ENCODE data around the gene WNT1.

WNT1 gene

DNA sequence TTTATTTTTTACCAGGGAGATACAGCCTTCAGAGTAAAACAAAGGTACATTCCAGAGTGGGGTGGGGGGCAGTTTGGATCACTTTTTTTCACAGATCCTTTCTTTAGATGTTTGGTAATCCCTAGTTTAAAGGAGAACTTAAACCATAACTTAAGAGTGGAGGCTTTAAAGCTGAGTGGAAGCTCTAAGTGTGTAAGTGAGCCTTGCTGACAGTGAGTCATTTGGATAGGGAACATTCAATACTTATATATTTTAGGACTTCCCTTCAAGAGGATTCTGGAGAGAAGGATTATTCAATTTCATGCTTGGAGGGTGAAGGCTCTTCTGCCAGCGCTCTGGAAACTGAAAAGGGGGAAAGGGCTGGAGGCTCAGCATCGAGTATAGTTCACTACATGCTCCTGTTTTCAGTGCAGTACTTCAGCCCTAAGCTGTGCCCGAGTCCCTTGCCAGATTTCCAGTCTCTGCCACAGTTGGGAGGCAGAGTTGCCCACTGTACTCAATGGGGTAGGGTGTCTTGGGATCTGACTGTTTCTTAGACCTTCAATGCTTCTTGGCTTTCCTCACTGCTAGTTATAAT is 32.1 kb downstream of the WNT1 start:
- no peak for DNase-seq

DNA sequence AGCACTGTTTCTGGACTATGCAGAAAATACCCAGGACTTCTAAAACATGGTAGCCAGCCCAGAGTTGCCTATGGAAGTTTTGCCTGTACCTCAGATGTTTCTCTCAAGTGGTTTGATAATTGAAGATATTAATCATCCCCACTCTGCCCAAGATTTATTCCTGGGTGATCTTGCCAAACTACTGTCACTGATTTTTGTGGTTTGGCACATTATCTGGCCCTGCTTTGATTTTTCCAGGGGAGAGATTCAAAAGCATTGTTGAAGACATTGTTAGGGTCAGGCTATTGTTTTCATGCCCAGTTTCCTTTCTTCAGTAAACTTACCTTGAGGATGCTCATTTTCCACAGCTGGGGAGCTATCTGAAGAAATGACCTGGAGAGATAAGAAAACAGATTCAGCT is 34.6 kb downstream of the WNT1 start:
- no peak for DNase-seq

DNA sequence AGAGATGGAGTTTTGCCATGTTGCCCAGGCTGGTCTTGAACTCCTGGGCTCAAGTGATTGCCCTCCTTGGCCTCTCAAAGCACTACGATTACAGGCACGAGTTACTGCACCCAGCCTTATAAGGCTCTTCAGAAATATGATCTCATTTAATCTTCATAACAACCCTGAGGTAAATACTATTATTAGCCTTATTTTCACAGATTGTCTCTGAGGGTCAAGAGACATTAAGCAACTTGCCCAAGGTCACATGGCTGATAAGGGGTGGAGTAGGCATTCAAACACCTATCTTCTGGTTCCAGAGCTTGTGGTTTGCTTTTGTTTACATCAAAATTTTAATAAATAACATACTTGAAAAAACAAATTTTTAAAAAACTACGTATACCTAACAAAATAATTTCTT is 35.3 kb downstream of the WNT1 start:
- DNase-seq, result no peak

DNA sequence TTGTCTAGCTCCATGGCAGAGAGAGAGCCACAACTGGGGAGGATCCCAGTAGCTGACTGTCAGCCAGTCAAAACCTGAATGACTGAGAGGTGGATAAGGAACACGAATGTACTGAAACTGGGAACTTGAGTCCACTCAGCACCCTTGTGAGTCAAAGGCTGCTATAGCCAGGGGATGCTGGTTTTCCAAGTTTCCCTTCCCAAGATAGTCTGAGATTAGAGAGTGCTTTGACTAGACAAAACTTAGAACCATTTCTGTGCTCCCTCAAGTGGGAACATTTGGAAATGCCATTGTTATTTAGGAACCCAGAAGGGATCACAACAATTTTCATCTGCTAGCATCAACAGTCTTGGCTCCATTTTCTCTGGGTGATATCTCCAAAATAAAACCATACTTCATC is 36.4 kb downstream of the WNT1 start:
- peak; percentile 4 for DNase-seq

DNA sequence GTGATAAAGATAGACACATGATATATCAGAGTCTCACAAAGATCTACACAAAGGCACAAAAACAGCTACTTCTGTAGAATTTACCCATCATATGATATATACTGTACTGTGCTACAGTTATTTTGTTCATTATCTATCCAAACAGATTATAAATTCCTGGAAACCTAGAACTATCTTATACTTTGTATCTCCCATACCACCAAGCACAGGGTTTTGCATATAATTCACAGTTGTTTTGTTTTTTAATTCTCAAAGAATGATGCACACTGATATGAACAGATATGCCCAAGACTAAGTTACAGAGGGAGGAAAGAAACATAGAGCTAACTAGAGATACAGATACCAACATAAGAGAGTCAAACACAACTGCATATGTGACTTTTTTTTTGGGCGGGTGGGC is 37.1 kb downstream of the WNT1 start:
- DNase-seq, result no peak

DNA sequence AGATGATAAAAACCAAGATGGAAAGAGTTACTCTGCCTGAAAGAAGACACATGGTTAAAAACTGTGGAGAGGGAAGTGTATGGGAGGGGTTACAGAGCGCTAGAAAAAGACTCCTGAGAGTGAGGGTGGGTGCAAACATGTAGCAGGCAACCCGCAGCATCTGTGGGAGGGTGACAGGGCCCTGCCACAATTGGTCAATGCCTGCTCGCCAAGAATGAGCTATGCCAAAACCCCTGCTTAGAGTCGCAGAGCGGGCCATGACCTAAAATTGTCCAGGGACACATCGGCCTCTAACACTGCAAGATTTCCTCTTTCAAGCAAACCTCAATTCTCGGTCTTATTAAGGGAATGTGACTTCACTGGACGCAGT is 39.8 kb downstream of the WNT1 start:
- peak; percentile 68 for DNase-seq

DNA sequence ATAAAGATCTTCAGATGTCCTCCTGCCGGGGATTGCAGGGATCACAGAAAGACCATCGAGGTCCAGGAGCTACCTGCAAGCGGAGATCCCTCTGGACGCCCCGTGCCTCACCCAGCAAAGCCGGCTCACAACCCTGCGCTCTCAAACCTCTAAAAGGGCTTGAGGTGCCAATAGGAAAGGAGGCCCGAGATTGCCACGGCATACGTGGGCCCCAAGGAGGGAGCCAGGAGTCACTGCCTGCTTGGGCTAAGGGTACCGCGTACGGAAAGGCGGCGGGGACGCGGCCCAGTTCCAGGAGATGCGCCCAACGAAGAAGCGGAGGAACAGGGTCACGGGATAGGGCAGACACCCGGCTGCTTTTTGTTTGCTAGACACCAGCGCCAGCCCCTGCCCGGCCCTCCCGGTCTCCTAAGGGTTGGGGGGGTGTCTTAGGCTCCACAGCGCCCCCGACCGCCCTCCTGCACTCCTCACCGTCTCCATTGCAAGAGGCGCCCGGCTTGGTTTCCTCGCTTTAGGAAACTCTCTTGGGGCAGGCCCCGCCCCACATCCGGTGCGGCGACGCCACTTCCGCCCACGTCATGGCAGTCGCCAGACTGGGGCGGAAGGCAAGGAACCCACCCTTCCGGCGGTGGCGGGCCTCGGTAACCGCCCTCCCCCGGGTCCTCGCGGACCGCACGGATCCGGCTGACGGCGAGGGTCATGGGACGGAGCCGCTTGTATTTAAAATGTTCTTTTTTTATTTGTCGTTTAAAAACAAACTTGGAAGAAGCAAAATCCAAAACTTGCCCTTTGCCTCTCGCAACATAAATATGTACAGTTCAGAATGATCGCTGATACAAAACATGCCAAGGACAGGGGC is 40.4 kb downstream of the WNT1 start, which contains the start of gene PRKAG1:
Gene PRKAG1, minus strand, starts transcription at position 516 of the 859 bp plus-strand sequence. Its CDS starts 36 bp downstream, at position 480.
- DNase-seq, result peak; percentile 97

DNA sequence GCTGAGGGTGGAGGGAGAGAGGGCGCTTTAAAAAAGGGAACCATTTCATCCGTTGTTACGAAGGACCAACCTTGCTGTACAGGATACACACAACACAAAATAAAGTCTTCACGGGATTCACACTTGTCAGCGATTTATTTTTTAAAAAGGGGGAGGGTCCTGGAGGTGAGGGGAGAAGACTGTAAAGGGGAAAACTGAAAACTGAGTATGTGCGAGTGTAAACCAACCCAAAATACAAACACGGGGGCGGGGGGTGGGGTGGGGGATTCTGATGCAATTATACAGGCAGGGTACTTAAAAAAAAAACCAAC is 41.0 kb downstream of the WNT1 start:
- DNase-seq, result peak; percentile 81

DNA sequence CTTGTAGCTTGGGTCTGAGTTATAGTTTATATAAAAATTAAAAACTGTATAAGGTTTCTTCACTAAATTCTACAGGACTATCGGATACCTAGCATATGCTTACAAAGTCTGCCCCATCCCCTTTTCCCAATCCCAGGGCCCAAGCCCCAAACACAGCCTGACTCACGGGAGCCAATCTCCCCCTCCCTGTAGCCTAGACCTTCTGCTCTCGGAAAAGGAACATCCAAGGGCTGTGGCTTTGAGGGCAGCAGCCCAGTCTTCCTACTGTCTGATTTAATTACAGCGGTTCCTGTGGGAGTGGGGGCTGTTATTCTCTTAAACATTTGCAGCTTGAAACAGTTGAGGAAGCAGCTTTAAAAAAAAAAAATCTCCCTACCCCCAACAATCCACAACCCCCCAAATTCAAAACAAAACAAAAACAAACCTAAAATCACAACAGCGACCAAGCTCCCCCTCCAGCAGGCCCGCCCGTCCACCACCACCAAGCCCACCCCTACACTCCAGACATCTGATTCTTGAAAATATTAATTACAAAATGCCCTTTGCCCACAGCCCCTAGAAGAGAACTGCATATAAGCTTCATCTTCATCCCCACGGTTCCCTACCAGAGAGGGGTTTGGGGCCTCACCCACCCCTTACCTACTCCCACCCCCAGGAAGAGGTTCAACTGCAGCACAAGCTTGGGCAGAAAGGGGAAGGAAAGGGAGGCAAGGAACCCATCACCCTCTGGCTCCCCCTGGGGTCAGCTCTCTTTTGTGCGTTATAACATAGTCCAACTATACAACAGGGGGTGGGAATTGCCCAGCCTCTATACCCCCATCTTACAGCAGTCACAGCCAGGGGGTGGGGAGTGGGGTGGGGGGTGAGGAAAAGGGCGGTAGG is 41.6 kb downstream of the WNT1 start:
- DNase-seq, result peak; percentile 75

DNA sequence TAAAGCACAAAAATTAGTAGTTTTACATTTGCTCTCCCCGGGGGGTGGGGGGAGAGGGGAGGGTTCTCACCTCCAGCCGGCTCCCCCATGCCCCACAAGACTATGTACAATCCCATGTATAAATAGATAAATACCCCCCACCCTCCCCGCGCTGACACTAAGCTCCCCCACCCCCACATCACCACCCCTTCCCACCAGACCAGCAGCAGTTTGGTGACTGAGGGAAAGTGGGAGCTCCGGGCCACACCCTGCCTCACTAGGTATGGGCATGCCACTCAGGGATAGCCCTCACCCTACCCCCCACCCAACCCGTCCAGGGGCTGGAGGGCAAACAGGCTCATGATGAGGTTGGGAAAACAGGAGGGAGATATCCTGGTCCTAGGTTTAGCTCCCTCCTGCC is 42.3 kb downstream of the WNT1 start:
- no peak for DNase-seq

DNA sequence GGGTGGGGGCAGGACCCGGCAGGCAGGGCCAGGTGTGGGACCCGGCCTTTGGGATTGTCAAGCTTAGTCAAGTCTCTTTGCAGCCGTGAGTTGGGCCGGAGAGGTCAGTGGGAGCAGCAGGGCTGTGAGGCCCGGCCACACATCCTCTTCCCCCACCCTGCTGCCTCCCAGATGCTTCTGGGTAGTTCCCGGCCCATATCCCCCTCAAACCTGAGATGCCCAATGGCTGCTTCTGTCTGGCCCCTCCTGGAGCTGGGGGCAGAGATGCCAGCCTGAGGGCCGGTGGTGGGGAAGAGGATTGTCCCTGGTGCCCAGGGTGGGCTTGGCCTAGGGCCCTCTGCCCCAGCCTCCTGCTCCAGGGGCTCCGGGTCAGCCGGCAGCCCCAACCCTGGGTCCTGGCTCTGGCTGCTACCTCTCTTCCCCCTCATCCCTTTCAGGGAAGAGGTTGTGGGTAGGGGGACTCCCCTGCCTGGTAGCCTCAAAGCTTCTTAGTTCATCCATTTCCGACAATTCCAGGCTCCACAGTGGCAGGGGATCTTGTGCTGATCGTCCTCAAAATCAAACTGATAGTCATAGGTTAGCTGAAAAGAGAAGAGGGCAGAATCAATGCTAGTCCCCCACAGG is 43.3 kb downstream of the WNT1 start:
- DNase-seq, result no peak

DNA sequence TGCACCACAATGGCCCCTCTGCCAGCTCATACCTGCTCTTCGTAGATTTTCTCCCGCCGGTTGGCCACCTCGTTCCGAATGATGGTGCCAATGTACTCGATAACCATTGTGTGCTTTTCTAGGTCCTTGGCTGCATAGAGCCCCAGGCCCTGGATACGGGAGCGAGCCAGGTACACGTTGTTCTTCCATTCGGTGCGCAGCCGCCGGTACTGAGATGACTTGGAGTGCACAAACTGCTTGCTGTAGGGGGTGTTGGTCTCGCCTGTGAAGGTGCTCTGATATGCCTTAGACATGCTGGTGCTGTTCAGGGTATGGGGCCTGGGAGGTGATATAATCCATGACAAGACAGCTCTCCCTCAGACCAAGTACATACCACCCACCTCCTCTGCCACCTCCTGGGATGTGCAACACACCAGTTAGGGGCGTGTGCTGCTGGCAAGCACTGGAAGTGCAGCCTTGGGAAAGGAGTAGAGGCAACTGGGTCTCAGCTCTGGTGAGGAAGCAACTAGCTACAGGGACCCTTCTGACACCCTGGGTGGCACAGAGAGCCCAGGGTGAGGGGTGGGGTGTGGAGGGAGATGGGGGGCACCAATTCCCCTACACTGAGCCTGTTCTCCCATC is 44.5 kb downstream of the WNT1 start:
- no peak for DNase-seq

DNA sequence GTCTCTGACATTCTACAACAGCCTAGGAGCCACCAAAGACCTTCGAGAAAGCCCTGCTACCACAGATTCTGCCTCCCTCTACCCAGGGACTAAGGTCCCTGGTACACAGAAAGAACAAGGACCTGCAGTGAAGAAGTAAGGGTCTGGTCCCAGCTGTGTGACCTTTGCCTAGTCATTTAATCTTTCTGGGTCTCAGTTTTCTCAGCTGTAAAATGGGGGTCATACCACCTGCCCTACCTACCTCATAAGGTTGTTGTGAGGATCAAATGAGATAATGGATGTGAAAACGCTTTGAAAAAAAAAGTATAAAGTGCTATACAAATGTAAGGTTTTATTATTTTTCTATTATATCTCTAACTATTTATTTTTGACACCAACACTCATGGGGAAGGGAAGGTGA is 45.7 kb downstream of the WNT1 start:
- DNase-seq, result no peak

DNA sequence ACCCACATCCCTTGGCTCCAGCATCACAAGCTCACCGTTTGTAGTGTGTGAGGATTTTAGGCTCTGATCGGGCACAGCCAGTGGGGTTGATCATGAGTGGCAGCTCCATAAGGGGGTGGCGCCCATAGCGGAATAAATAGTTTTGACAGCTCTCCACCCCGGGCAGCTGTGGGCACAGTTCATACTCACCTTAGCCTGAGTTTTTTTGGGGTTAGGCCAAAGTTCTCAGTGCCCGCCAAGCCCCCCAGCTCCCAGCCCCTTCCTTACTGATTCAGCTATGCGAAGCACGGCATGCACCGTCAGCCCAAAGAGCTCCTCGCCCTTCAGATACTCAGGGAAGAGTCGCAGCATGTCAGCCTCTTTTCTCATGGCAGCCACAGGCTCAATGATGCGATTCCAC is 46.4 kb downstream of the WNT1 start:
- no peak for DNase-seq

DNA sequence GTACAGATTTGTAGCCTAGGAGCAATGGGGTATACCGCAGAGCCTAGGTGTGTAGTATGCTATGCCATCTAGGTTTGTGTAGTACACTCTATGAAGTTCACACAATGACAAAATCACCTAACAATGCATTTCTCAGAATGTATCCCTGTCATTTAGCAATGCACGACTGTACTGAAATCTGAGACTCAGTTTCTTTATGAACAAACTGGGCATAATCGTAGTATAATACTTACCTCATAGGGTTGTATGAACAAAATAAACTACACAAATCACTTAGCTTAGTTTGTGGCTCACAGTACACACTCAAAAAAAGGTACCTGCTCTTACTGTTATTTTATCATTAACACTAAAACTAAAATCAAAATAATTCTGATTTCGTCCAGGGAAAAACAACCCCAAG is 47.3 kb downstream of the WNT1 start:
- DNase-seq, result no peak

DNA sequence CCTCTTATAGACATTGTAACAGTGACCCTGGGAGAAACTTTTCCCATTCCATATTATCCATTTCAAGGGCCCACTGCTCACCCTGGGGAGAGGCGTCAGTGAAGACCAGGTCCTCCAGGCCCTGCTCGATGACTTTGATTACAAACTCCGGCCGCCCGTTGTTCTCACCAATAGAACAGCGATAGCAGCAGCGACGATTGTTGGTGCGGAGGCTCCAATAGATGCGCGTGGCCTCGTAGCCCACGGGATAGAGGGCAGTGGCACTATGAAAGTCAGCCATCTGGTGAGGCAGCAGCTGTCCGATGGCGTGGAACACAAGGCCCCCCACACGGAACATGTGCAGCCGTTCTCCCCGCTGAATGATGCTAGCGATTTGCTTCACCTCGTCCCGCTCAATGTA is 48.0 kb downstream of the WNT1 start:
- DNase-seq, result no peak

DNA sequence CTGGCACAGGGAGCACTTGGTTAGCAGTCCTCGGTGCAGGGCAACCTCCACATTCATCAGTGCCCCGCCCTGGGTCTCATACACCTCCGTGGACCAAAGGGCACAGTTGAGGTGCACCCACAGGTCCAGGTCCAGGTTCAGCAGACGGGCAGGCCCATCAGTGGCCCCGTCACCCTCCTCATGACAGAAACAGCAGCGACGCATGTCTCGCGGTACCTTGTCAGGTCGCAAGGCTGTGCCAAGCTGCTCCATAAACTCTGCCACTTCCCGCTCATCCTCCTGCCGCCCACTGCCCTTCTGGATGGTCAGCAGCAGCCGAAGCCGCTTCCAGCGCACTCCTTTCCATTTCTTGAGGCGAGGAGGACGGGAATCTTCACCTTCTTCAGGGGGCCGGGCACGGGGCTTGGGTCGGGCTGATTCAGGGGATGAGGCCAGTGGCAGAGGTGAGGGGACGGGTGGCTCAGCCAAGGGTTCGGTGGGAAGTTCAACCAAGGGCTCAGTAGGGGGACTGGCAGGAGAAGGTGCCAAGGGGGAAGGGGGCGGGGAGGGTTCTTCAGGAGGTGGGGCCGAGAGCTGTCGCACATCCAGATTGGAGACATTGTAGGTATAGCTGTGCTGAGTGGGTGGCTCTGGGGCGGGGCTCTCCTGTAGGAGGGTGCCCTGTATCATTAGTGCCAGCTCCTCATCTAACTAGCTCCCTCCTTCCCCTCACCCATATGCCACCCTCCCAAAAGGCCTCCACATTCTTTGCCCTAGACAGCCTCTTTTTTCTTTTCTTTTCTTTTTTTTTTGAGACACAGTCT is 48.8 kb downstream of the WNT1 start:
- no peak for DNase-seq

DNA sequence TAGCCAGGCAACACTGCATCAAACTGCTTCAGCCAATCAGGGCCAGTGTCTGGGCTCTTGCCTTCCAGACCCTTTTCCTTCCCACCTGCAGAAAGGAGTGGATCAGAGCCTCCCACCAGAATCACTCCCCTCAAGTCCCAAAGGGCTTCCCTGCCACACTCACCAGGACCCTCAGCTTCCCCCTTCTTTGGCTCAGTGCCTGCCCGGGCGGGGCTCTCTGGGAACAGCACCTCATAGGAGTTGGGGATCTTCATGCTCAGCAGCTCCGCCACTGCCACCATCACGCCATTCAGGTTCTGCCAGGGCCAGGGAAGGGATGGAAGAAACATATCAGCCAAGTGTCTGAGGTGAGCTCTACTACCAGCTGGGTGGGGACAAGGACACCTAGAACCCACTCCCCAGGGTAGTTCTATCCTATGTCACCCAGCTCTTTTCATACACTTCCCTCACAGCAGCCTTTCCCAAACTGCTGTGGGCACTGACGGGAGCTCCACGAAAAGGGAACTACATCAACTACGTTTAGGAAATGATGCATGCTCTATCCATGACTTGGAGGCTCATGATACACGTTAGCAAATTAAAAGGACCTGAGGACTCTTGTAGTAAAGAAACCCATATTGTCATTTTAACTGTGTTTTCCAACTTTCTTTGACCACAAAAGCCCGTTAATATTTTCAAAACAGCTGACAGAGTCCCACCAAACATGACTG is 49.9 kb downstream of the WNT1 start:
- DNase-seq, result no peak

DNA sequence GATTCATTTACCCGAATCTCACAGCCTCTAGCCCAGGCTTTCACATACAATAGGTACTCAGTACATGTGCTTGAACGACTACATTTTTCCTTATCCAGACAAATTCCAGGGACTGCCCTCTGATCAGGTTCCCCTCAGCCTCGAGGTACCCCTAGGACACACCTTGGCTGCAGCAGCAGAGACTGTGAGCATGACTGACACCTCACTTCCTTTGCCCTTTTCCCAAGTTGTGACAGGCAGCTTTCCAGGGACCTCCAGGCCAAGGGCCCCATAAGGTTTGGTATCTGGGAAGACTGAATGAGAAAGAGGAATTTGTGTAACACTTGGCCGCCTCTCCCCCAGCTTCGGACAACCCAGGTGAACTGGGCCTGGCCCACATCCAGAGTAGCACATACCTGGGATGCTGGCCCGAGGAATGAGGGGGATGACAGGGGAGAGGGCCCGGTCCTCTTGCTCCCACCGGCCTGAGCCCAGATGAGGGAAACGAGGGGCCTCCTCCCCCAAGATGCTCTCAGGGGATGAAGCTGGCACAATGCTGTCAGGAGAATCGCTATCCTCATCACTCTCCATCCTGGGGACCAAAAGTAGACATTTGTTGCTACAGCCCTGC is 50.6 kb downstream of the WNT1 start:
- DNase-seq, result no peak

DNA sequence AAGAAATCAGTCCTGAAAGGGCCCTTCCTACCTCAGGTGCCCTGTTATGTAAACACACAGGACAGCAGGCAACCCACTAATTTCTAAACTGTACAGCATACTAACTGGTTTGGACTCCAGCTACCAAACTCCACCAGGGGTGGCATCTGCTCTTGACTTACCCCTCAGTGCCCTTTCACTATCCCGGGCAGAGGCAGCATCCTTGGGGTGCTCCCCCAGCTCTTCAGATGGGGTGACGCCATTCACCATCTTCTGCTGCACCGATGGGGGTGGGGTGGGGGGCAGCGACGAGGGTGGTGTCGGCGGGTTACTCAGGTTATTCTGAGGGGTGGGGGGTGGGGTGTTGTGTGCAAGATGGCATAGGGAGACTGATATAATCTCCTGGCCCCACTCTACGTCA is 52.0 kb downstream of the WNT1 start:
- no peak for DNase-seq
